Measurements from ENCODE around the gene SLC13A1. TPM values are rescaled to one million over a fixed set of nuclear protein-coding genes. Genes with fewer than 3 reads are reported as not detected.

Gene SLC13A1
- total RNA-seq (2014; rRNA removed; shearing (Covaris generic)) (not detected in 2 replicates), polyA plus RNA-seq (2016; fragmentation: Nextera tagmentation; extraction: Ambion mirVana) (not detected in 2 replicates)
- long read RNA-seq = 0 reads

GRCh38 chr7:123199883-123200282 is at the start of gene SLC13A1:
SLC13A1 (minus strand) TSS chr7:123199969; CDS start chr7:123199946, 23 bp downstream.
- ATAC-seq = no peak
- Histone ChIP-seq H2AFZ (no peak within 1 kb of the TSS), H3K36me3 (ENCODE audit: insufficient read depth) (no peaks in the 10 kb centered on the region), H3K9me2 (ENCODE audit: insufficient read depth) (no peaks in the 10 kb centered on the region; the same call in none of the 2 replicates), H3K4me3 (no peak within 1 kb of the TSS), H3F3A (replicated peaks; ENCODE audit: low read depth) (no peaks in the 10 kb centered on the region), H3K4me1 (ENCODE audit: insufficient read depth) (no peaks in the 10 kb centered on the region), H3K4me2 (no peak within 1 kb of the TSS), H4K20me1 (replicated peaks; ENCODE audit: insufficient read depth) (no peaks in the 10 kb centered on the region), H3K79me2 (replicated peaks; ENCODE audit: insufficient read depth) (no peaks in the 10 kb centered on the region), H3K27me3 (ENCODE audit: insufficient read depth) (no peaks in the 10 kb centered on the region), H3K27ac (ENCODE audit: low read depth) (no peak within 1 kb of the TSS)
- no peak for TF ChIP-seq ETS1 (IDR thresholded peaks at IDR 0.05)
- no peak for TF ChIP-seq ZNF331 (CRISPR knock-in tag; IDR thresholded peaks at IDR 0.05; ENCODE audit: low read depth)
- TF ChIP-seq NANOG (IDR thresholded peaks at IDR 0.05; ENCODE audit: borderline replicate concordance) = no peak
- DNase-seq (ENCODE audit: low spot score) = no peak
- no peaks in the 10 kb centered on the region for H3K9me3 Mint-ChIP-seq
- peaks cover 2% of the 10 kb centered on the region for H3K27me3 Mint-ChIP-seq (ENCODE audit: insufficient read depth, low read depth, poor library complexity)
- no peaks in the 10 kb centered on the region for H3K4me1 Mint-ChIP-seq
- H3K4me3 Mint-ChIP-seq = no peak within 1 kb of the TSS
- no peaks in the 10 kb centered on the region for H3K36me3 Mint-ChIP-seq (ENCODE audit: low read depth)
- H3K27ac Mint-ChIP-seq = no peak within 1 kb of the TSS

- Histone ChIP-seq H3K27ac (ENCODE audit: low read depth) (no peak overlapping the region), H3K4me2 (no peak overlapping the region), H3K79me2 (replicated peaks; ENCODE audit: insufficient read depth) (no peaks in the 10 kb centered on the region), H4K20me1 (replicated peaks; ENCODE audit: insufficient read depth) (no peaks in the 10 kb centered on the region), H3K27me3 (ENCODE audit: insufficient read depth) (no peaks in the 10 kb centered on the region), H3K36me3 (ENCODE audit: insufficient read depth) (no peaks in the 10 kb centered on the region), H3K9me2 (ENCODE audit: insufficient read depth) (peaks cover 2% of the 10 kb centered on the region; the same call in 1 of the 2 replicates), H2AFZ (no peak overlapping the region), H3F3A (replicated peaks; ENCODE audit: low read depth) (no peaks in the 10 kb centered on the region), H3K4me1 (ENCODE audit: insufficient read depth) (no peaks in the 10 kb centered on the region; the same call in 1 of the 2 replicates), H3K4me3 (no peak overlapping the region)
- ATAC-seq (no peak), DNase-seq (ENCODE audit: low spot score) (no peak)
- Mint-ChIP-seq H3K9me3 (no peaks in the 10 kb centered on the region), H3K27ac (no peak overlapping the region), H3K27me3 (ENCODE audit: insufficient read depth, low read depth, poor library complexity) (peaks cover 2% of the 10 kb centered on the region), H3K36me3 (ENCODE audit: low read depth) (no peaks in the 10 kb centered on the region), H3K4me1 (no peaks in the 10 kb centered on the region), H3K4me3 (no peak overlapping the region)
- TF ChIP-seq STAT1 (IDR thresholded peaks at IDR 0.05; ENCODE audit: unreplicated experiment) (no peak), NANOG (IDR thresholded peaks at IDR 0.05; ENCODE audit: borderline replicate concordance) (no peak), ZNF462 (CRISPR knock-in tag; IDR thresholded peaks at IDR 0.05) (no peak), ZNF114 (CRISPR knock-in tag; IDR thresholded peaks at IDR 0.05) (no peak), CTCF (conservative IDR thresholded peaks at IDR 0.05; ENCODE audit: low read depth in 2 of 2) (no peak), ZNF331 (CRISPR knock-in tag; IDR thresholded peaks at IDR 0.05; ENCODE audit: low read depth) (no peak), ETS1 (IDR thresholded peaks at IDR 0.05) (no peak), EZH2 (IDR thresholded peaks at IDR 0.05; ENCODE audit: low read depth, unreplicated experiment) (no peak), CREB1 (CRISPR knock-in tag; IDR thresholded peaks at IDR 0.05; ENCODE audit: low read depth) (no peak), POLR2AphosphoS5 (IDR thresholded peaks at IDR 0.05; ENCODE audit: low read depth) (no peak), JUNB (IDR thresholded peaks at IDR 0.05; ENCODE audit: unreplicated experiment) (no peak), EZH2phosphoT487 (IDR thresholded peaks at IDR 0.05; ENCODE audit: unreplicated experiment) (no peak)
These were observed 45.0 kb upstream of the SLC13A1 start for GRCh38 chr7:123244768-123245167.

All from GM23338 (cell line).